AG09319 (cell line): ENCODE measurements around the gene ACE.

Experiments used
- DNase-seq: peaks from one replicate; pipeline ENCODE4 v3.0.0-alpha.2; 2010; ENCODE audit warnings: low read depth; ENCODE audit errors: extremely low read depth
- TF ChIP-seq, protein P1 (sequence below): IDR thresholded peaks from 2 replicates; pipeline ENCODE4 v1.5.1; 2011; ENCODE audit warnings: low read depth, mild to moderate bottlenecking, inconsistent platforms, low read length, moderate library complexity

ACE gene

GRCh38 chr17:63500543-63501390 lies 23.9 kb downstream of the ACE start:
- TF ChIP-seq, protein P1, sequence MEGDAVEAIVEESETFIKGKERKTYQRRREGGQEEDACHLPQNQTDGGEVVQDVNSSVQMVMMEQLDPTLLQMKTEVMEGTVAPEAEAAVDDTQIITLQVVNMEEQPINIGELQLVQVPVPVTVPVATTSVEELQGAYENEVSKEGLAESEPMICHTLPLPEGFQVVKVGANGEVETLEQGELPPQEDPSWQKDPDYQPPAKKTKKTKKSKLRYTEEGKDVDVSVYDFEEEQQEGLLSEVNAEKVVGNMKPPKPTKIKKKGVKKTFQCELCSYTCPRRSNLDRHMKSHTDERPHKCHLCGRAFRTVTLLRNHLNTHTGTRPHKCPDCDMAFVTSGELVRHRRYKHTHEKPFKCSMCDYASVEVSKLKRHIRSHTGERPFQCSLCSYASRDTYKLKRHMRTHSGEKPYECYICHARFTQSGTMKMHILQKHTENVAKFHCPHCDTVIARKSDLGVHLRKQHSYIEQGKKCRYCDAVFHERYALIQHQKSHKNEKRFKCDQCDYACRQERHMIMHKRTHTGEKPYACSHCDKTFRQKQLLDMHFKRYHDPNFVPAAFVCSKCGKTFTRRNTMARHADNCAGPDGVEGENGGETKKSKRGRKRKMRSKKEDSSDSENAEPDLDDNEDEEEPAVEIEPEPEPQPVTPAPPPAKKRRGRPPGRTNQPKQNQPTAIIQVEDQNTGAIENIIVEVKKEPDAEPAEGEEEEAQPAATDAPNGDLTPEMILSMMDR: no peak
- no peak for DNase-seq

- DNase-seq: no peak
- TF ChIP-seq, protein P1: no peak
Measured at GRCh38 chr17:63503341-63503705, 26.5 kb downstream of the ACE start.

DNA sequence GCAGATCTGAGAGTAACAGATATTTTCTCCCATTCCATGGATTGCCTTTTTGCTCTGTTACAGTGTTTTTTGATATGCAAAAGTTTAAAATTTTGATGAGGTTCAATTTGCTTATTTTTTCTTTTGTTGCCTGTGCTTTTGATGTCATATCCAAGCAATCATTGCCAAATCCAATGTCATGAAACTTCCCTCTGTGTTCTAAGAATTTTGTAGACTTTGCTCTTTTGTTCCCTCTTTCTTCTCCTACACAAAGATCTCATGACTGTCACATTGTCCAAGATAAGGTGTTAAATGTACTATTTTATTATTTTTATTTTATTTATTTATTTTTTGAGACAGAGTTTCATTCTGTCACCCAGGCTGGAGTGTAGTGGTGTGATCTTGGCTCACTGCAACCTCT lies 27.4 kb downstream of the ACE start:
- DNase-seq: no peak
- TF ChIP-seq, protein P1: no peak

DNA sequence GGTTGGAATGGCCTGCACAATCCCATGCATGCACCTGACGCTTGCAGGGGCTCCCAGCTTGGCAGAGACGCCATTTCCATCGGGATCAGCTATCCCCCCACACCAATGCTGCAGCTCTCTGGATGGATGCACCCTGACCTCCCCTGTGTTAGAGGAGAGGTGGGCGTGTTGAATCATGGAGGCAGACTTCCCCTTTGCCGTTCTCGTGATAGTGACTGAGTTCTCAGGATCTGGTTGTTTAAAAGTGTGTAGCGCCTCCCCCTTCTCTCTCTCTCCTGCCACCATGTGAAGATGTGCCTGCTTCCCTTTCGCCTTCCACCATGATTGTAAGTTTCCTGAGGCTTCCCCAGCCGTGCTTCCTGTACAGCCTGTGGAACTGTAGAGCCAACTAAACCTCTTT lies 28.5 kb downstream of the ACE start:
- TF ChIP-seq, protein P1: no peak
- no peak for DNase-seq

DNA sequence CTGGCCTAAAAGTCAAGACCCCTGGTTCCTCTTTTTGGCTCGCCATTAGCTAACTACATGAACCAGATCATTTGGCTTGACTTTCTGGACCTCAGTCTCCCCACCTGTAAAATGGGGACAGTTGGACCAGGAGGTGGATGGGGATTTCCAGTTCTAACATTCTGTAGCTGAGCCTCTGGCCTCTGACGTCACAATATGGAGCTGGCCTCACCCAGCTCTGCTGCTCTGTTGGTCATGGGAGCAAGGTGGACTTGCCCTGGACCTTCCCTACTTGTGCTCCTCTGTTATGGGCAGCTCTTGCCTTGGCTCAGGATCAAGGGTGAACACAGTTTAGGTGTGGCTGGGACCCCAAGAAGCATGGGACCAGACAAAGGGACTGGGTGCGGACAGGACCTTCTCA lies 29.8 kb downstream of the ACE start:
- TF ChIP-seq, protein P1: no peak
- no peak for DNase-seq

GRCh38 chr17:63511331-63511730 lies 34.5 kb downstream of the ACE start:
- no peak for DNase-seq
- TF ChIP-seq, protein P1: no peak

- TF ChIP-seq, protein P1: no peak
- DNase-seq: no peak
Measured at GRCh38 chr17:63512388-63512787, 35.5 kb downstream of the ACE start.
